ENCODE results near the gene MRPS22. TPM values are rescaled to one million over a fixed set of nuclear protein-coding genes. Genes with fewer than 3 reads are reported as not detected.

The MRPS22 gene
- total and polyA plus RNA-seq, 3 donors from 2014 or later, result 61.1 to 95.8 (median 63.4) TPM

DNA sequence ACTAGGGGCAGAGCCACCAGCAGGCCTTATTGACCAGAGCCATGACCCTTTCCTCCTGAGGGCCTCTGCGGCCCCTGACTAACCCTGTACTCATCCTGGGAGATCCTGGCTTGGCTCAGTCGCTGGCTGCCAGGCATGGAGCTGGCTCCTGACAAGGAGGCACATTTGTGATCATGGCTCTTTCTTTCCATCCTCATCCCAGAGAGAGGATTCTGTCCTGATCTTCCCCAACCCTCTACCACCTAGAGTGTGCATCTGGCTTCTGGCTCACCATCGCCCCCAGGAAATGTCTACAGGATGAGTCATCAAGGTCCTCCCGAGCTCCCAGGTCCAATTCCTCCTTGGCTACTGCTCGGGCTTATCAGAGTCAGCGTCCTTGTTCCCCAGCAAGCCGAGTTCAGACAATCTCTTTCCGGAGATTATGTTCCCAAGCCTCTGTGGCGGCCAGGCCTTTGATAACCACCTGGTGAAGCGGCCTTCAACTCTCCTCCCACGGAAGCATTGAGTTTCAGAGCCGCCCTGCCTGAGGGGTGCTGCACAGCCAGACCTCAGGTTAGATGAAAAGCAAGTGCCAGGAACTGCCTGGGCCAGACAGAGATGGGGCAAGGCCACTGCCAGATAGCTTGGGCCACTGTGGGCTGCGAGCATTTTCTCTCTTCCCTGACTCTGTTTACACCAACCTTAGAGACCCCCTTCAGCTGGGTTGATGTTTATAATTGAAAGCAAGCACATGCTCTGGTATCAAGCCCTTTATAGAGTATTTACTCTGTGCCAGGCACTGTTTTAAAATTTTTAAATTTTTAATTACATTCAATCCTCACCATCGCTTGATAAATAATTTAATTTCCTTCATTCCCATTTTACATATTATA, 44.3 kb upstream of the MRPS22 start:
- DNase-seq, result no peak
- Histone ChIP-seq H3K4me3 (no peak overlapping the region), H3K27me3 (no peaks in the 10 kb centered on the region), H3K36me3 (ENCODE audit: low read depth, missing control alignments) (no peaks in the 10 kb centered on the region), H3K9me3 (no peaks in the 10 kb centered on the region), H3K27ac (no peak overlapping the region), H3K4me1 (no peaks in the 10 kb centered on the region)
- TF ChIP-seq, protein P1, sequence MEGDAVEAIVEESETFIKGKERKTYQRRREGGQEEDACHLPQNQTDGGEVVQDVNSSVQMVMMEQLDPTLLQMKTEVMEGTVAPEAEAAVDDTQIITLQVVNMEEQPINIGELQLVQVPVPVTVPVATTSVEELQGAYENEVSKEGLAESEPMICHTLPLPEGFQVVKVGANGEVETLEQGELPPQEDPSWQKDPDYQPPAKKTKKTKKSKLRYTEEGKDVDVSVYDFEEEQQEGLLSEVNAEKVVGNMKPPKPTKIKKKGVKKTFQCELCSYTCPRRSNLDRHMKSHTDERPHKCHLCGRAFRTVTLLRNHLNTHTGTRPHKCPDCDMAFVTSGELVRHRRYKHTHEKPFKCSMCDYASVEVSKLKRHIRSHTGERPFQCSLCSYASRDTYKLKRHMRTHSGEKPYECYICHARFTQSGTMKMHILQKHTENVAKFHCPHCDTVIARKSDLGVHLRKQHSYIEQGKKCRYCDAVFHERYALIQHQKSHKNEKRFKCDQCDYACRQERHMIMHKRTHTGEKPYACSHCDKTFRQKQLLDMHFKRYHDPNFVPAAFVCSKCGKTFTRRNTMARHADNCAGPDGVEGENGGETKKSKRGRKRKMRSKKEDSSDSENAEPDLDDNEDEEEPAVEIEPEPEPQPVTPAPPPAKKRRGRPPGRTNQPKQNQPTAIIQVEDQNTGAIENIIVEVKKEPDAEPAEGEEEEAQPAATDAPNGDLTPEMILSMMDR (IDR thresholded peaks at IDR 0.05), result no peak
- TF ChIP-seq POLR2A (IDR thresholded peaks at IDR 0.05), result no peak
- intact Hi-C loops (cut with DNase I; ENCODE audit: low total_unique reads), result no loop called here
- 49 to 69% methylated on average over 6 to 14 of the region's 14 CpGs for WGBS, 2 donors

DNA sequence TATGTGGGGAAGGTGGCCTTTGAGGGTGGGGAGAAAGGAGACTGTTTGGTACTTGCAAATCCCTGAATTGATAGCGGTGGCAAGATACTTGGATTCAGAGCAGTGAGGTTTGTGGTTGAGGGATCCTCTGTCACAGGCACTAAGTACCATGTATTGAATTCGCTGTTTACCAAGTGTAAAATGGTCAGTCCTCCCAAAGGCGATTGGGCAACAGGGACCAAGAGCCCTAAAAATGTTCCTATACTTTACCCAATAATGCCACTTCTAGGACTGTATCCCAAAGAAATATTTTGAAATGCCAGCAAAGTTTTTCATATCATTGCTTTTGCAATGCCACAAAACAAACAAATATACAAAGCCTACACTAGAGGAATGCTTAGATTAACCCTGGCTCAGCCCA, 43.4 kb upstream of the MRPS22 start:
- Histone ChIP-seq H3K27ac (no peak overlapping the region), H3K4me1 (no peaks in the 10 kb centered on the region), H3K36me3 (ENCODE audit: low read depth, missing control alignments) (no peaks in the 10 kb centered on the region), H3K4me3 (no peak overlapping the region), H3K9me3 (no peaks in the 10 kb centered on the region), H3K27me3 (no peaks in the 10 kb centered on the region)
- no peak for DNase-seq
- TF ChIP-seq, protein P1 (IDR thresholded peaks at IDR 0.05), result no peak
- TF ChIP-seq POLR2A (IDR thresholded peaks at IDR 0.05), result no peak
- intact Hi-C loops (cut with DNase I; ENCODE audit: low total_unique reads), result no loop called here
- 96 to 97% methylated on average over 3 of the region's 3 CpGs for WGBS, 2 donors

DNA sequence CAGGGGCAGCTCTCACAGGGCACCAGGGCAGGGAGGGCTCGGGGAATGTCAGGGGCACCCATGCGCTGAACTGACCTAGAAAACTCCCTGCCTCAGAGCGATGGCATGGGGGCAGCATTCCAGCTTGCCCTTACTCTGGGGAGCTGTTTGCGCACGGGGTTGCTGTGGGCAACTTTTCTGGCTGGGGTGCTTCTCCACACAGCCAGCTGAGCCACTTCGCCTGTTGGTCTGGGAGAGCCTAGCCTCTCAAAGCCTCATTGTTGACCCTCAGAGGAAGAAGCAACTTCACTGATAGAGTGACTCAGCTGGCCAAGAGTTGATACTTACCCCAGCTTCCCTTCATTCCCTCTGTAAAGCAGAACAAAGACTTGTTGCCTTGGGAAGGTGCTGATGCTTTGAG, 42.6 kb upstream of the MRPS22 start:
- DNase-seq, result no peak
- Histone ChIP-seq H3K9me3 (no peaks in the 10 kb centered on the region), H3K4me3 (no peak overlapping the region), H3K27me3 (no peaks in the 10 kb centered on the region), H3K4me1 (no peaks in the 10 kb centered on the region), H3K27ac (no peak overlapping the region), H3K36me3 (ENCODE audit: low read depth, missing control alignments) (no peaks in the 10 kb centered on the region)
- no peak for TF ChIP-seq POLR2A (IDR thresholded peaks at IDR 0.05)
- TF ChIP-seq, protein P1 (IDR thresholded peaks at IDR 0.05), result no peak
- intact Hi-C loops (cut with DNase I; ENCODE audit: low total_unique reads), result no loop called here
- WGBS, 2 donors, result 80 to 83% methylated on average over 6 of the region's 6 CpGs

DNA sequence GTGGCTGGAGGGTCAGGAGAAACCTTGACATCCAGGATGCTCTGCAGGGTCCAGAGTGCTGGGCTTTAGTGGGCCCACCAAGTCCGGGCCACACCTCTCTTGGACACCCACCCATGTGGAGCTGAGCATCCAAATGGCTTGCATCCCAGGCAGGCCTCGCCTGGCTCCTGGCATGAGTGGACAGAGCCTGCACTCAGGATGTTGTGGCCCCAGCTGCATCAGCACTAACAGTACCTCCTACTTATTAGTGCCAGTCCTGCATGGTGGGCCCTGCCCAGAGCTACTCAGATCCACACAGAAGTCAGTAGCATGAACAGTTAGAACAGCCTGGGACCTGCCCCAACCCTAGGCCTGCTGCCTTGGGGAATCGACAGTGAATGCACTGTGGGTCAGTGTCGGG, 42.2 kb upstream of the MRPS22 start:
- TF ChIP-seq POLR2A (IDR thresholded peaks at IDR 0.05), result no peak
- TF ChIP-seq, protein P1 (IDR thresholded peaks at IDR 0.05), result no peak
- no peak overlapping the region for H3K4me3 ChIP-seq
- WGBS, 2 donors, result 94 to 100% methylated on average over 3 to 4 of the region's 4 CpGs
- no peaks in the 10 kb centered on the region for H3K36me3 ChIP-seq (ENCODE audit: low read depth, missing control alignments)
- no peaks in the 10 kb centered on the region for H3K9me3 ChIP-seq
- no peak overlapping the region for H3K27ac ChIP-seq
- DNase-seq, result no peak
- H3K27me3 ChIP-seq, result no peaks in the 10 kb centered on the region
- H3K4me1 ChIP-seq, result no peaks in the 10 kb centered on the region
- intact Hi-C loops (cut with DNase I; ENCODE audit: low total_unique reads), result no loop called here

All from testis (tissue), 3 donors.